Colon (tissue), 2 donors: Measurements from ENCODE around the gene TOR1AIP2.

Source experiments
- FAIRE-seq: peaks from 2 replicates; lab custom pipeline; 2012; peaks lifted over from hg19 to GRCh38; lab: Jason Lieb, UNC
- donor health status: control.
- donor health status: control.

The TOR1AIP2 gene

GRCh38 chr1:179877586-179878265, at the start of gene TOR1AIP2:
Gene TOR1AIP2, minus strand, starts transcription at chr1:179877803. Its CDS starts 25,138 bp downstream, at chr1:179852665.
- FAIRE-seq, result no peak

- FAIRE-seq, result no peak
Measured at GRCh38 chr1:179926850-179927205, 49.2 kb upstream of the TOR1AIP2 start.

- no peak for FAIRE-seq
Measured at GRCh38 chr1:179925922-179926849, 48.6 kb upstream of the TOR1AIP2 start.

GRCh38 chr1:179925302-179925701, 47.7 kb upstream of the TOR1AIP2 start:
- no peak for FAIRE-seq

GRCh38 chr1:179924268-179924667, 46.7 kb upstream of the TOR1AIP2 start:
- FAIRE-seq, result no peak

GRCh38 chr1:179923029-179923428, 45.4 kb upstream of the TOR1AIP2 start:
- no peak for FAIRE-seq

- no peak for FAIRE-seq
Measured at GRCh38 chr1:179921981-179922872, 44.6 kb upstream of the TOR1AIP2 start.

GRCh38 chr1:179921472-179921871, 43.9 kb upstream of the TOR1AIP2 start:
- no peak for FAIRE-seq

GRCh38 chr1:179917601-179918429, 40.2 kb upstream of the TOR1AIP2 start:
- FAIRE-seq, result no peak

- FAIRE-seq, result no peak
Measured at GRCh38 chr1:179911812-179912211, 34.2 kb upstream of the TOR1AIP2 start.

GRCh38 chr1:179910934-179911333, 33.3 kb upstream of the TOR1AIP2 start:
- no peak for FAIRE-seq

- FAIRE-seq, result no peak
Measured at GRCh38 chr1:179889589-179889988, 12.0 kb upstream of the TOR1AIP2 start.

- no peak for FAIRE-seq
Measured at GRCh38 chr1:179888071-179888470, 10.5 kb upstream of the TOR1AIP2 start.

- FAIRE-seq, result no peak
Measured at GRCh38 chr1:179883745-179884138, 6.1 kb upstream of the TOR1AIP2 start.

- FAIRE-seq, result no peak
Measured at GRCh38 chr1:179883040-179883744, 5.6 kb upstream of the TOR1AIP2 start.

GRCh38 chr1:179882253-179883039, 4.8 kb upstream of the TOR1AIP2 start, which contains the start of gene TOR1AIP1:
Gene TOR1AIP1, plus strand, starts transcription at chr1:179882285. Its CDS starts 218 bp downstream, at chr1:179882503.
- FAIRE-seq, result no peak

GRCh38 chr1:179881642-179882252, 4.1 kb upstream of the TOR1AIP2 start:
- no peak for FAIRE-seq

- FAIRE-seq, result no peak
Measured at GRCh38 chr1:179879797-179880196, 2.2 kb upstream of the TOR1AIP2 start.

- FAIRE-seq, result no peak
Measured at GRCh38 chr1:179876300-179876715, 1.3 kb downstream of the TOR1AIP2 start.
